HEK293T (cell line): ENCODE results near the gene GABBR1.

ENCODE experiments used
- ARNT ChIP-seq: fragments of 450-650 bp; IDR thresholded peaks from 2 replicates; pipeline ENCODE4 v1.6.1; 2017; ENCODE audit warnings: mild to moderate bottlenecking
- NFRKB ChIP-seq: fragments of 450-650 bp; IDR thresholded peaks from 2 replicates; pipeline ENCODE4 v1.6.1; 2016; ENCODE audit warnings: mild to moderate bottlenecking, moderate library complexity

DNA sequence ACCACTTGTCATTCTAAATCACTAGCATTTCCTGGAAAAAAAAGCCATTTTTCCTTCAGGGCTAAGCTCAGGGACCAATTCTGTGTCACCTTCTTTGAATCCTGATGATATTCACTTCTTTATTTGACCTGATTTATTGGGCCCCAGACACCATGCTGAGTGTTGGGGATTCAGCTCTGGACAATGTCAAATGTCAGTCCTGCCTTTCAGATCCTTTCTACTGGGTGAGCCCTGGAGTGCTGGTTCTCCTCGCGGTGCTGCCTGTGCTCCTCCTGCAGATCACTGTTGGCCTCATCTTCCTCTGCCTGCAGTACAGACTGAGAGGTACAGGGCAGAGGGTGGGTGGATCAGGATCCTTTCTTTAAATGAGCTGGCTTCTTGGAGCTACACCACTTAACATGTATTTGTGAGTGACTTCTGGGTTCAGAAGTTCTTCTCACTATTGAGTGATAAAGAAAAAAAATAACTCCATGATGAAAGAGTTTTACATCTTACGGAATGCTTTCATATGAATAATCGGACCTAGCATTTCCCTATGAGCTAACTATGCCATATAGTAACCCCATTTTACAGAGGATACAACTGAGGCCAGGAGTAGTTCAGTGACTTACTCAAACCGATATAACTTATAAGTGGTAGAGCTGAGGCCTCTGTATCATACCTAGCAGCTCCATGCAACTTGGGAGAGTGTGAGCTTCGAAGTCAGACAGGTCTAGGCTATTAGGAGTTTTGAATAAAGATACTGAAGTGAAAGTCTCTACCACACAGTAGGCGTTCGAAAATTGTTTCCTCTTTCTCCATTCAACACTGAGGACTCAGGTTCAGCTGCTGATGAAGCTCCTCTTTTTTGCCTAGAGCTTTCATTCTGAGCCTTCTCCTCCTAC is 33.2 kb upstream of the GABBR1 start:
- TF ChIP-seq NFRKB (no peak), ARNT (no peak)
